Measurements from ENCODE around the gene TWIST2.

TWIST2 gene

GRCh38 chr2:238955648-238956531, 108.0 kb downstream of the TWIST2 start:
- peak; percentile 64 for DNase-seq (ENCODE audit: low spot score)

GRCh38 chr2:238956676-238957075, 108.8 kb downstream of the TWIST2 start:
- no peak for DNase-seq (ENCODE audit: low spot score)

All from AG20443 (cell line).